NCI-H1092 treated with DMSO at 0.1 percent for 48 hours (cell line): ENCODE results near the gene NEK8.

ENCODE experiments used
- DNase-seq: peaks from one replicate; lab custom pipeline; 2025; lab: John Stamatoyannopoulos, UW

Gene NEK8

DNA sequence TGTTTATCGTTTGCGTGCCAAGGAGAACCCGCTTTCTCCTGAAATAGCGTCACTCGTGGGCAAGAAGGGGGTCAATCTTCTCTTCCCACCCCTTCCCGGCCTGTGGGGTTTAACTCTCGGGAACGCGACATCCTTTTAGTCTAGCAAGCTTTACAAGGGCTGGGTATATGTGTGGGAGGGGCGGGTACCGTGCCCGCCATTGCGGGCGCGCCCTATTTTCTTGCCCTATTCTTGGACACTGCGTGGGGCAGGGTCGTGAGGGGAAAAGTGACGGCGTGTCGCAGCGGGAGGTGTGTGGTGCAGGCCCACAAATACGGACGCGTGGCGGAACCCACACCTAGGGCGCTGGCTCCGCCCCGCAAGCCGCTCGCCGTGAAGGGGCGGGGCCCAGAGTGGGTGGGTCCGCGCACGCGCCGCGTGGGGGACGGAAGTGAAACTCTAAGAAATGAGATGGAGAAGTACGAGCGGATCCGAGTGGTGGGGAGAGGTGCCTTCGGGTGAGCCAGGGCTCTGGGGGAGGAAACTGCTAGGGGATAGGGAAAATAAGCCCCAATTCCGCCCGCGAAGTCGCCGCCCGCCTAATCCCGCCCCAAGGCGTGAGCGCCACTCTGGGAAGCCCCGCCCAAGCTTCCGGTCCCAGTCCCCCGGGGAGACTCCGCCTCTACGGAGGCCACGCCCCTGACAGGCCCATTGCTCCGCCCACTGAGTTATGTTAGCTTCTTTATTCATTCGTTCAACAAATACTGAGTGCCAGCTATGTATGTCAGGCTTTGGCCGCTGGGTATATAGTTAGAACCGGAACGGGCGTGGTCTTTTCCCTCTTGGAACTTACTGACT lies at the start of gene NEK8:
TSS of gene NEK8 (plus strand) at position 425 of the 837 bp plus-strand sequence. CDS start at position 451, 26 bp downstream.
- DNase-seq, result peak; percentile 87

DNA sequence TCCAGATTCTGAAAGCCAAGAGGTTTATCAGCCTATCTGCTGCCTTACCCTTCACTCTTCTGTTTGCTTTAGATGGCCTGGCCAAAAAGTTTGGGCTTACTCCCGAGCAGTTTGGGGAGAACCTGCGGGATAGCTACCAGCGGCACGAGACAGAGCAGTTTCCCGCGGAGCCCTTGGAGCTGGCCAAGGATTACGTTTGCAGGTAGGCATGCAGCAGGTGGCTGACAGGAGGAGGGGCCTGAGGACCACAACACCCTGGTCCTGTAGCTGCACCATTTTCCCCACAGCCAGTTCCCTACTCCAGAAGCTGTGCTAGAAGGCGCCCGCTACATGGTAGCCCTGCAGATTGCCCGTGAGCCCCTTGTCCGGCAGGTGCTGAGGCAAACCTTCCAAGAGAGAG lies 45.9 kb upstream of the NEK8 start:
- no peak for DNase-seq

DNA sequence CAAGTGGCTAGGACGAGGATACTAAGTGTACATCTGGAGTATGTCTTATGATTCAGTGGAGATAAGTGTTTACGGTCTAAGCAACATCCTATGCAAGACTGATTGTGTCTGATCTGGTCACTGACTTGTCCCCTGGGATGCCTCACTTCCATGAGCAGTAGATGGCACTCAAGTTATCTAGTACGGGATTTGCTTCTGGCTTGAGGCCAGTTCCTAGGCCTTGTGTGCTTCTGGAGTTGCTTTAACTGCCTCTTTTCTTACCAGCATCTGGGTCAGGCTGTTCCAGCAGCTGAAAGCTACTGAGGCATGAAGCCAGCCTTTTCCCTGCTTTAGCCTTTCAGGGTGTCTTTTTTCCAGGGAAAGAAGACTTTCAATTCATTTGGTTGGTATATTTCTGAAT lies 43.6 kb upstream of the NEK8 start:
- no peak for DNase-seq

DNA sequence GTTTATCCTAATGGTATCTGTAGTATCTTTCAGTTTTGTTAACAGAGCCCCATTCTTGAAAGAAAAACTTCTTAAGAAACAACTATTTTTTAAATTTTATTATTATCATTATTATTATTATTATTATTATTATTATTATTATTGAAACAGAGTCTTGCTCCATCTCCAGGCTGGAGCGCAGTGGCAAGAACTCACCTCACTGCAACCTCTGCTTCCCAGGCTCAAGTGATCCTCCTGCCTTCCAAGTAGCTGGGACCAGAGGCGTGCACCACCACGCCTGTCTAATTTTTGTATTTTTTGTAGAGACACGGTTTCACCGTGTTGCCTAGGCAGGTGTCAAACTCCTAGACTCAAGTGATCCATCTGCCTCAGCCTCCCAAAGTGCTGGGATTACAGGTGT lies 43.2 kb upstream of the NEK8 start:
- no peak for DNase-seq

DNA sequence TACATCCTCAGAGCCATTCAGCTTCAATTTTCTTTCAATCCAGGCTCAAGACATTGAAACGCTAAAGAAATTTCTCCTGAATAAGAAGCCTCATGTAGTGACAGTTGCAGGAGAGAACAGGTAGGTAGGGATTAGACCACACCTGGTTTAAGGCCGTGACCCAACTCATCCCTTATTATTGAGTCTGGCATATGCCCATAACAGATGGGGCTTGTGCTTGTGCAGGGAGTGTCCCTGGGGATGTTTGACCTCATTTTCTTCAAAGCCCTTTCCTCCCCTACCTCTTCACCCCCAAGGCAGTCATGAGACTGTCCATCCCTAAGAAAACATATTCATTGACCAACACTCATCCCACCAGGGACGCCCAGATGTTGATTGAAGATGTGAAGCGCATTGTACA lies 42.3 kb upstream of the NEK8 start:
- no peak for DNase-seq

DNA sequence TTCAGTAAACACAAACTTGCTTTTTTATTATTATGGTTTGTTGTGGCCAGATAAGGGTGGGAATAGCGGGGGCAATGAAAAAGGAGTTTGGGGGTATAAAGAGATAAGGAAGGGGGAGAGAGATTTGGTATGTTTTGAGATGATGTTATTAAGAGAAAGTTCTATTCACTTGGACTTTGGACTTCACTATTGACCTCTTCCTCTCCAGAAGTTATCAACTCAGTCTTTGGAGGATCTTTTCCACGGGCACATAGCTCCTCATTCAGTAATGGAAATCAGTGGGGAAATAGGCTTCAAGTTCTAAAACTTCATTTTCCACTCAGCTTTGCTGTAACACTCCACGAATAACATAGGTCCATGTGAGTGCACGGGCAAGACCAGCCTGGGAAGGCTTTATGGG lies 40.1 kb upstream of the NEK8 start:
- no peak for DNase-seq

DNA sequence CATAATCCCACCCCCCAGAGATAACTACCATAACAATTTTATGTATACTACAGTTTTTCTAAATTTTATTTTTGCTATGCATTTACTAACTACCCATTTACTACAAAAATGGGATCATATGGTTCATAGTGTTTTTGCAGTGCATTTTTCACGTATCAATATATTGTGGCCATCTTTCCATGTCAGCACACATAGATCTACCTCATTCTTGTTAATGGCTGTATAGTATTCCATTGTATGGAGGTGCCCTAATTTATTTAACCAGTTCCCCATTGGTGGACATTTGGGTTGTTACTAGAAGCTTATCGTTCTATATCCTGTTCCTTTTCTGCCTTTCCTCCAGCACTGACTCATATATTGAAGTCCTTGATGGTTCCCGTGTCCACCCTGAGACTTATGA lies 39.6 kb upstream of the NEK8 start:
- DNase-seq, result no peak

DNA sequence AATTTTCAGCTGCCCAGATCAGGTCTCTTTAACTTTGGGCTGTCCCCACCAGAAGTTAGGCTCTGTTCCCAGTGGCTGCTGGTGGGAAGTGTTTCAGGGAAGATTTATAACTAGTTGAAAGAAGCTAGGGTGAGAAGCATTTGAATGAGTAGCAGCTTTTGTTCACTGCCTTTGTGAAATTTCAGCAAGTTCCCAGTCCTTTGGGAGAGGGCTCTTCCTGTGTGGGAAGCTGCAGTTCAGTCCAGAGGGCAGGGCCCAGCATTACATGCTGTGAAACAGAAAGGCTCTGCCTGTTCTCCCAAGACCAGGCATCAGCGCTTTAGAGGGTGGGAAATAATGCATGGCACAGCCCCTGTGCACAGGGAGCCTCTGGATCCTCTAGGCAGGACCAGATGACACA lies 34.7 kb upstream of the NEK8 start:
- no peak for DNase-seq

DNA sequence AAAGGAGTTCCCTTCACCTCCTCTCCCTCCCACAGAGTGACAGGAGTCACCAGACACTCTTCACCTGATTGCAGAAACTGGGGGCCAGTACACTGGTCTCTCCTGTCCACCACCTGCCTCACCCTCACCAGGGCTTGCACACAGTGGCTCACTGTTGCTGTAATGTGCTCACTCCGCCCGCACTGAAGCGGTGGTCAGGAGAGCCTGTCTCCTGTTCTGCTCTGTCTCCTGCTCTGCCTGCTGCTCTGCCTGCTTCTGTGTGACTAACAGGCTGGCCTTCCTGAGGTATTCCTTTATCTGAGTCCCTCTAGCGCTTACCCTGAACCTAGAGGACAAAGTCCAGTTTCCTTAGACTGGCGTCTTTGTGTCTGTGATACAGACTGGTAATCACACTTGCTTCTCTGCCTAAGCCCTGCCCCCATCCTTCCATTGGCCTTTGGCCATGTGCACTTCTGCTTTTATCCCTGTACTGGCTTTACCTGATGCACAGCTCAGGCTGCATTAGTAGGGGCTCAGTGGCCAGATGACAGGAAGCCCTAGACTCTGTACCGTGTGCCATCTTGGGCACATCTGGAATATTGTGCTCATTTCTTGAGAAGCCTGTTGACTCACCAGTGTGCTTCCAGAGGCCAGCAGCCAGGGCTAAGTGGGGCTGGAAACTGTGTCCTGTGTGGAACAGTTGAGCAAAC lies 30.2 kb upstream of the NEK8 start:
- no peak for DNase-seq

DNA sequence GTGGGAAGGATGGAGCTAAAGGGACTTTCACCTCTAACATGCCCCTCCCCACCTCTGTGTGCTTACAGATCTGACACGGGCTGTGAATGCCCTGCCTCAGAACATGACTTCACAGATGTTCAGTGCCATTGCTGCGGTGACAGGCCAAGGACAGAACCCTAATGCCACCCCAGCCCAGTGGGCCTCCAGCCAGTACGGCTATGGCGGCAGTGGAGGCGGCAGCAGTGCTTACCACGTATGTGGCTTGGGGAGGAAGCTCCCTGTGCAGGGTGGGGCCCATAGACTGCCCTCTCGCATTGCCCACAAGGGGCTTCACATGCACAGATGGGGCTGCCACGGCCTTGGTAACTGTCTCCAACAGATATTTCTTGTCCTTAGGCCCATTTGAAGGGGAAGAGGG lies 28.3 kb upstream of the NEK8 start:
- DNase-seq, result no peak

DNA sequence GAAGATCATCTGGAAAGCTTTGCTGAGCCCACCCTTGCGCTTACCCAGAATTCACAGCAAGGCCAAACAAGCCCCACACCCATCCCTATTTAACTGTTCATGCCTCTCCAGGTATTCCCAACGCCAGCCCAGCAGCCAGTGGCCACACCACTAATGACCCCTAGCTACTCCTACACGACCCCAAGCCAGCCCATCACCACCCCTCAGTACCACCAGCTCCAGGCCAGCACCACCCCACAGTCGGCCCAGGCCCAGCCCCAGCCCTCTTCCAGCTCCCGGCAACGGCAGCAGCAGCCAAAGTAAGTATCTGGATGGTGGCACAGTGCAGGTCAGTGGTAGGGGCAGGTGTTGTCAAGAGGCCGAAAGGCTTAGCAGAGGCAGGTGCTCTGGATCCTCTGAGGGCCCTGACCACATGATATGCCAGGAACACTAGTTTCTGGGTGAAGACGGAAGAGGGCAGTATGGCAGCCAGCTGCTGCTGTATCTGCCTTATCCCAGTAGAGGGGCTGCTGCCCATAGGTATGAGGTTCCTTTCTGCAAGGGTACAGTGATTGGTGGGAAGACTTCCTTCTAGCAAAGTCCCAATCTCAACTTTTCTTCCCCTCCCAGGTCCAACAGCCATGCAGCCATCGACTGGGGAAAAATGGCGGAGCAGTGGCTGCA lies 27.6 kb upstream of the NEK8 start:
- peak; percentile 44 for DNase-seq

DNA sequence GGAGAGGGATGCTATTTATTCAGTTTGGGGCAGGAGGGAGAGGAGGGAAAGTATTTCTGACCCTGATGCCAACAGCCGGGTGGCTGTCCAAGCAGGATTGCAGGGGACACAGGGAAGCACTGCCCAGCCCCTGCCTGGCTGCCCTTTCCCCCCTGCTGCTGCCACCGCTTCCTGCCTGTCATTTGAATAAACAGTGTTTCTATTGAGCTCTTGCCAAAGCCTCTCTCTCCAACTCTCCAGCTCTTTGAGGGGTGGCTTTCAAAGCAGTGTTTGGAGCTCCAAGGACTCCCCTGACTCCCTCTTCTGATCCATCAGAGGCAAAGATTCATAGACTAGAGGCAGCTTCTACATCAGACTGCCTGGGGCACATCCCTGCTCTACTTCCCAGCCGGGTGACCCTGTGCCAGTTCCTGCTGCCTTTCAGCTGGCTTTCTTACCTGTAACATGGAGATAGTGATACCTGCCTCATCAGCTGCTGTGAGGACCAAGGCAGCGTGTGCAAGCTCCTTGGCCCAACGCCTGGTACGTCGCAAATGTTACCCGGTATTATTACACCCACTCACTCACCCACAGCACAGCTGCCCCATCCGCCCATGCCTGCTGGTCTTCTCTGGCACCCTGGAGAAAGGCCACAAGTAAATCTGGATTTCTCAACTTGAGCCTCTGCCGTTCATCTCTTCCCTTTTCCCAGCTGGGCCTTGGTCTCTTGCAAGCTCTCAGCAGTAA lies 26.4 kb upstream of the NEK8 start:
- peak; percentile 91 for DNase-seq

DNA sequence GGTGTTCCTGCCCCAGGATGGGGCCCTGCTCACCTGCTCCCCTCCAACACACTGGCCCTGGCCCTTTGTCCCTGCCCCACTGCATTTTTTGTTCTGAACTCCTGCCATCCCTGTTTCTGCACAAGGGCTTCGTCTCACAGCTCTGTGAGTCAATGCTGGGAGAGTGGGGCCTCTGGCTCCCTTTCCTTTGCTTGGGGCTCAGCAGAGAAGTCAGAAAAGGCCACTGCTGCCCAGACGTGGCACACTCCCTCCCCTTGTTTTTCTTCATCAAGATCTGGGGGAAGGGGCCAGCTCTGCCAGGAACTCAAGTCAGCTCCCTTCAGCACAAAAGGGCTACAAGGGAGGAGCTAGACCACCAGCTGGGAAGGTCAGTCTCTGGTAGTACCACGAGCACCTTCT lies 25.8 kb upstream of the NEK8 start:
- no peak for DNase-seq

DNA sequence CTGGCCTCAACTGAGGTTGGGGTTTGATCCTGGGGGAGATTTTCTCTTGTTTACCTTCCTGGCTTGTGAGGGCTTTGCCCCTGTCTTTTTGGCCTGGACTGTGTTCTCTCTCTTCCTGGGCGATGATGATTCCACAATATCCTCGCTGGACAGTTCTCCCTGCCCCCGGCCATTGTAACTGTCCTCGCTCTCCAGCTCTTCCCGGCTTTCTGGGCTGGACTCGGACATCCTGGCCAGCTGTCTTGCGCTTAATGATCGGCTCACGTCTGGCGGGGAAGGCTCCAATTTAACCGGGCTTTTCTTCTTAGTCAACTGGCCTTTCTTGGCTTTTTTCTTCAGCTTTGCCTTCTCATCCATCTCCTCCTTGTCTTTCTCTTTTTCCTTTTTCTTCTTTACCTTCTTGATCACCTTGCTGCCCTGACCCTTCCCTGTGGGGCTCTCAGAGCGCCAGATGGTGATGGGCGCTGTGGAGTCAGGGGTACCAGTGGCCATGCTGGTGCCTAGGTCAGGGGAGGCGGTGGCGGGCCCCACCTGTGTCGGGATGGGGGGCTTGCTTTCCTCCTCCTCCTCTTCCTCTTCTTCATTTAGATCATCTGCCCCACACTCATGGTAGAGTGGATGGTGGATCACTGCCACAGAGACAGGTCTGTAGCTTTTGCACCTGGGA lies 24.9 kb upstream of the NEK8 start:
- no peak for DNase-seq

DNA sequence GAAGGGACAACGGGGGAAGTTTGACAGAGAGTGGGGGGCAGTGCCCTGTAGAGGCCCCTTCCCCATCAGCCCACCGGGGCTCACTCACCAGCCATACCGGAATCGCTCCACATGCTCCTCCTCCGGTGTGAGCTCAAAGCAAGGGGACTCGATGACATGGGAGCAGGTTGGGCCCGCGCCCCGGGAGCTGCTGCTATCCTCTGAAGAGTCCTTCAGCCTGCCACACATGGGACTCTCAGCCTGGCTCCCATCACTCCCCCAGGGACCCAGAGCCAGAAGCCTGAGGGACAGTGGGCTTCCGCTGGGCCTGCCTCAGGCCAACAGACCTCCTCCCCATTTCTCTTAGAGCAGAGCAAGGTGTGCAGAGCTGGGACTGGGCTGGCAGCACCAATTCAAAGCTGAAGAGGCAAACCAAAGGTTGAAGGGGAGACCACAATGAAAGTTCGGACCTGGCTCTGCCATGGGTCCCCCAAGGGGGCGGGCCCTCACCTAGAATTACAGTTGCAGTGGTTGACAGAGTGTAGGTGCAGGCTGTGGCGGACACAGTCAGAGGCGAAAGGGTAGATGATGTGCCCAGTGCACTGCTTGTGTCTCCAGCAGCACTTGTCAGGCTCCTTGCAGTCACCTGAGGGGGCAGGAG lies 24.2 kb upstream of the NEK8 start:
- DNase-seq, result no peak

DNA sequence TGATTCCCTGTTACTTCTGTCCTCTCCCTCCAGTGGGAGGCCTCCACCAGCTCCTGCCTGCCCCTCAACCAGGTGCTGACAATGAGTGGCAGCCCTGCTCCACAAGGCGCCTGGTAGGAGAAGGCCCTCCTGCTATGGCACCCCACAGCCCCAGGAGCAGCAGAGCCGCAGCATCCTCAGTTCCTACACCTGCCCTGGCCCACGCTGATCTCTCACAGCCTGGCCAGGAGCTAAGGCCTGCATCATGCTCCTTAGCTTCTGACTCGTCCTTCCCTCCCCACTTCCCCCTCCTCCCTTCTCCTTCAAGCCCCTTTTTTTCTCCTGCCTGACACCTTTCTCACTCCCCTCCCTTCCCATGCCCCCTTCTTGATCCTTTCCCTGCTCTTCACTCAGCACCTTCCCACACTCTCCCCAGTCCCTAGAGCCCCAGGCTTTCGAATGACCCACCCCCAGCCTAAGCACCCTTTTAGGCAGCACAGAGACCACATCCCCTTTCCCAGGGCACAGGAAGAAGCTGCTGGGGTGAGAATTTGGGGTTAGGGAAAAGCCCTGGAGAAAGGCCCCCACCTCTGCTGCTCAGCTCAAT lies 23.4 kb upstream of the NEK8 start:
- no peak for DNase-seq

DNA sequence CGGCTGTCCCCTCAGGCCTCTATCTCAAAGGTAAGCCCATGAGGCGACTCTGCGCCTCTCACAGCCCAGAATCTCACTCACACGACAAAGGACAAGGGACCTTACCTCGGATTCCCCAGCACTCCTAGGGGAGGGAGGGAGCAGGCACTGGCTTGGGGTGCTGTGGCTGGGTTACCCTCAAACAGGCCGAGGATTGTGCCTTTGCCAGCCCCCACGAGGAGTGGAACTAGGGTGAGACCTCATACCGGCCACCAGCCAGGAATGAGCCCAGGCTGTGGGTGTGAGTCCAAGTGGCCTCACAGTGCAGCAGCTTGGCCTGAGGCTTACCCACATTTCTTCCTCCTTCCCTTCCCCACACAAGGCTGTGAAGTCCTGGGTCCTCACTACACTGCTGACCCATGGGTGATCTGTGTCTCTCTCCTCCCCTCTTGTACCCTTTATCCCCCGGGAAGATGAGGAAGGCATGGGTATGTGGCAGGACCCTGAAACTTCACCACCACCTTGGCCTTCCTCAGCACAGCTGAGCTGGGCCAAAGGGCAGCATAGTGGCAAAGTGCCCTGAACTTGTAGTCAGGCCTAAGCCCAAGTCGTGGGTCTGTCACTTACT lies 22.8 kb upstream of the NEK8 start:
- DNase-seq, result no peak

DNA sequence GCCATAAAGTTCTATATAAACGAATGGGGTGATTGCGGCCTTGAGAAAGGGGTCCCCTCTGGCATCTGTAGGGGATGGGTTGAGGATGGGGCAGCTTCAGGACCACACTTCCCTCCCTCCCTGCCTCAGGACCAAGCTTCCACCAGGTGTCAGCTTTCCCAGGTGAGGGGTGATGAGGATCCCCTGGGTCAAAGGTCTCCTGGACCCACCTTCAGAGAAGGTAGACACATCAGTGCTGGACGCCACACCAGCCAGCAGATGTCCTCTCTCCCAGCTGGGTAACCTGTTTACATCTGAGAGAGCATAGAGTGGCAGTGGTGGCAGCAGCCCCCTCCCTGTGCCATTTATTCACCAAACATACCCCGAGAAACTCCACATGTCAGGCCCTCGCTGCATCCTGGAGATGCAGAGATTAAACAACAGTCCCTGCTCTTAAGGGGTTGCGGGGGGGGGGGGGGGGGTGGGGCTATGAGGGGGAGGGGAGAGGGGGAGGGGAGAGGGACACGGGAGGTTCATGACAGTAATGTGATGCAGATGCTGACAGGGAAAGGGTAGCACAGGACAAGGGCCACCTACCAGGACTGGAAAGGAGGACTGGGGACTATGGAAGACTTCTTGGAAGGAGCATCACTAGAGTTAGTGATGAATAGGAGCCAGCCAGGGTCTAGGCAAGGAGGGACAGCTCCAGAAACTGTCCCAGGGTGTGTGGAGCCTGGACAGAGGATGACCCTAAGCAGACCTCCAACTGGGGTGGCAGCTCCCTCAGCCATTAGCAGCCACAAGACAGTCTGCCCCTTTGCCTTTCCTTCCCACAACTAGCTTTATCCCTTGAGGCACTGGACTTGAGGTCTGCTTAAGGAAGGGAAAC lies 21.9 kb upstream of the NEK8 start:
- DNase-seq, result no peak

DNA sequence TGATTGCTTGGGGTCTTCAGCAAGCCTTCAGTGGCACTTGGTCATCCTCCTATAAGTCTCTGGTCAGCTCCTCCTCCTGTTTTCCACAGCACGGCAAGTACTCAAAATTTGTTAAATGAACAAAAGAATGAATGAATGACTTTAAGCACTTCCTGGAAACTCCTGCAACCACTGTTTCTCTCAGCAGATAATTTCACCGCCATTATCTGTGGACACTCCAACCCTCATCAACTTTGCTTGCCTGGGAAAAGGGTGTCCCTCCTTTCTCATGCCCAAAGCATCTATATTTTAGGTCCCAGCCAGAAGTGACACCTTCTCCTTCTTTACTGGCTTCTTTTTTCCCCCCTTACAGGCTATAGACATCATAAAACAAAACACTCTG lies 21.3 kb upstream of the NEK8 start:
- no peak for DNase-seq
